ENCODE results near the gene DDAH1. TPM values are rescaled to one million over a fixed set of nuclear protein-coding genes. Genes with fewer than 3 reads are reported as not detected.

The DDAH1 gene
- total RNA-seq, 1 donor from 2014 or later: 45.7 TPM

DNA sequence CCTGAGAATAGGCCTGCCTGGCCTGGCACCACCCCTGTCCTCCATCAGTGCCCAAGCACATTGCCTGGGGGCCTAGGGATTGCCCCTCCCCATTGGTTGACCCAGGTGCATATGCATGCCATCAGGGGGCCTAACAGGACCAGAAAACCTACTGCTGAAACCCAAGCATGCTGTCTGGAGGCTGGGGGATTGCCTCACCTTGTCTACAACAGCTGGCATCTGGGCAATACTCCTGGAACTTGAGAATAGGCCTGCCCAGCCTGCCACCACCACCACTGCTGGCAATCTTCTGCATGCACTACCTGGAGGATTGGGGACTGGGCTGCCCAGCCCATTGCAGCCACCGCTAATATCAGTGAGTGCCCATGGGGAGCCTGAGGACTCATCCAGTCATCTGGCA, 132.4 kb downstream of the DDAH1 start:
- DNase-seq (ENCODE audit: low read depth, low spot score): no peak

GRCh38 chr1:85330711-85331290, 134.2 kb downstream of the DDAH1 start:
- DNase-seq (ENCODE audit: low read depth, low spot score): peak; percentile 97

- DNase-seq (ENCODE audit: low read depth, low spot score): no peak
Observed at GRCh38 chr1:85330214-85330631, 134.7 kb downstream of the DDAH1 start.

DNA sequence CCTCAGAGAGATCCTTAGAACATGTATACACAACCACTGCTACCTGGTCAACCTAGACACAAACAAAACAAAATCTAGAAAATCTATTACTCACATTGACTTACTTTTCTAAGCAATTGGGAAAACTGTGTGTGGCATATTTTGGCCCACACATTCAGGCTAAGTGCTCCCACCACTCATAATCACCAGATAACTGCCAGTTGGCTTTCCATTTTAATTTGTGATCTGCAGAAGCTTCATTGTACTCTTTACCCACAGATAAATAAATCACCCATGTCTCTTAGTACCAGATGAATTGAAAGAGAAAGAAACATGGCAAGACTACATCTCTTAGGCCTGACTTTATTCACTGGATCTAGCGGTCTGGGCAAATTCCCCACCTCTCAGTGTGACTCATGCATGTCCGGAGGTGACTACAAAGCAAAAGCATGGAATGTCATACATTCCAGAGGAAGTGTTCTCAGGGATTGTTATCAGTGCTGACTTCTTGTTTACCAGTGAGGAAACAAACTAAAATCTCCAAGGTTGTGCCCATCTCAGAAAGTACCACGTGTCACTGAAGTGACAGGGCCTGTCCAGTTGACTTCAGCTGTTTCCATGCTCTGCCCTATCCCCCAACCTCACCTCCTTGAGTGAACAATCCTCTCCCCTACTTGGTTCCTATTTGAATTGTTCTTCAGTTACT, 136.1 kb downstream of the DDAH1 start:
- DNase-seq (ENCODE audit: low read depth, low spot score): peak; percentile 100

DNA sequence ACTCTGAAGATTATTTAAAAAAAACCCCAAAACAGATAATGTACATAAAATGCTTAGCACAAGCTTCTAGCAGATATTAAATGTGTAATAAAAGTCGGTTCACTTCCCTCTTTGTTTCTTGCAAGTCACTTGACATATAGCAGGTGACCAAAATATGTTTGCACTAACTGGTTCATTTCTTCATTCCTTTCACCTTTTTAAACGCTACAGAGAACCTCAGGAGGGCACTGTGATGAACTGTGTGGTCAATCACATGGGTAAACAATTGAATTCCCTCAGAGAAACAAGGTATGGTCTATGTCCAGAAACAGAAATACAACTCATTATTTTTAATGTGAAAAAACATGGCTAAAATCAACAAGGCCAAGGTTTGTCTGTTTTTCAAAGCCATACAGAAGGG, 137.2 kb downstream of the DDAH1 start:
- no peak for DNase-seq (ENCODE audit: low read depth, low spot score)

DNA sequence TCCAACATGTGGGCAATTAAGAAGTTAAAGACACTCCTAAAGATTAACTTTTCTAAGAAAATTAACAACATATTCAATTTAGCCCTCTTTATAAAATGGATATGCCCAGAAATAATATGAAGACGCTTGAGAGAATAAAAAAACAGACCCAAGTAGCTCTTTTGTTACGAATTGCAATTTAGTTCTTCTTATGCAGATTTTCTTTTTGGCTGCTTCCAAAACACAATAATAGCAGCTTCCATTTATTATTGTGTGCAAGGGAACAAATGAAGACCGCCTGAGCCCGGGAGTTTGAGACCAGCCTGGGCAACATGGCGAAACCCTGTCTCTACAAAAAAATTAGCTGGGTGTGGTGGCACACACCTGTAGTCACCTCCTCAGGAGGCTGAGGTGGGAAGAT, 138.1 kb downstream of the DDAH1 start:
- no peak for DNase-seq (ENCODE audit: low read depth, low spot score)

DNA sequence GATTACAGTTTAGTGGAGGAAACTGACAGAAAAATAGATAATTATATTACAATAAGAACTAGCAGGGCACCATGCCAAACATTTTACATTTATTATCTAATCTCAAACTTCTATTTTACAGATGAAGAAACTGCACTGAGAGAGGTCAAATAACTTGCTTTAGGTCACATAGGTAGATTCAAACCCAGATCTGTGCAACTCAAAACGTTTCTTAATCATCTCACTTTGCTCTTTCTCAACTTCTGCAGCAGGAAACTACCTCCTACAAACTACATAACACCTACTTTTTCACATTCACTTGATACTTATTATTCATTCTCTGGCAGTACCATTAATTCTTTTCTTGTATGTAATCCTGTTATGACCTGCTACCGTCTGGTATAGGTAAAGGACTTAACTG, 138.6 kb downstream of the DDAH1 start:
- DNase-seq (ENCODE audit: low read depth, low spot score): no peak

DNA sequence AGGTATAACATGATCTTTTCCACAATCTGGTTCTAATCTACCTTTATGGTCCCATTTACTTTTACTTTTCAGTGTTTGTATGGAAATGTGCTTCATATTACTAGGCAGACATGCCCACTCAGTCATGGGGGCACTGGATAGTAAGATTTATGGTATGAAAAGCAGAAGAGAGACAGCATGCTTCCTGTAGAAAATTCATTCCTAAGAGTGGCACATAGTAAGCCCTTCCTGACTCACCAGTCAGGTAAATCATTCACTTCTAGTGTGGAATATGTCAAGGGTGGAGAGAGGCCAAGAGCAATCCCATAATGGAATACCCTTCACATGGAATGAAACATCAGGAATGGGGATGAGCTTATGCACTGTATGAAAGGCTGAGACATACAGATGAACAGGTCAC, 139.0 kb downstream of the DDAH1 start:
- no peak for DNase-seq (ENCODE audit: low read depth, low spot score)

DNA sequence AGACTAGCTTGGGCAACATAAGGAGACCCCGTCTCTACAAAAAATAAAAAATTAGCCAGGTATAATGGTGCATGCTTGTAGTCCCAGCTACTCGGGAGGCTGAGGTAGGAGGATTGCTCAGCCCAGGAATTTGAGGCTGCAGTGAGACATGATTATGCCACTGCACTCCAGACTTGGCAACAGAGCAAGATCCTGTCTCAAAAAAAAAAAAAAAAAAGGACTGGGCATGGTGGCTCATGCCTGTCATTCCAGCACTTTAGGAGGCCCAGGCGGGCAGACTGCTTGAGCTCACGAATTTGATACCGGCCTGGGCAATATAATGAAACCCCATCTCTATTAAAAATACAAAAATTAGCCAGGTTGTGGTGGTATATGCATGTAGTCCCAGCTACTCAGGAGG, 141.2 kb downstream of the DDAH1 start:
- no peak for DNase-seq (ENCODE audit: low read depth, low spot score)

DNA sequence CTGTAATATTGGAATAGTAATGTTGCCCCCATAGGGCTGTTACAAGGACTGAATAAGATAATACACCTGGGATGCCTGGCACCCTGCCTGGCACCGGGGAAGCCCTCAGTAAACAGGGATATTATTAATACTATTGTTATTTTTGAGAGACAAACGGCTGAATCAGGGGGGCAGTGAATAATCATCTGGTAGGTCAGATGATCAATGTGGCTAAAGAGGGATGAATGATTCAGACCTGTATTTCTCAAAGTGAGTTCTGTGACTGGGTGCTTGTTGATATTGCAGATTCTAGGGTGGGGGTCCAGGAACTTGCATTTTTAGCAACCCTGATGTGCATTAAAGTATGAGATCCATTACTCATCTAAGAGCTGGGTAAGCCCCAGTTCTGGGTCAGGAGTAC, 142.3 kb downstream of the DDAH1 start:
- no peak for DNase-seq (ENCODE audit: low read depth, low spot score)

GRCh38 chr1:85321237-85321964, 143.6 kb downstream of the DDAH1 start:
- DNase-seq (ENCODE audit: low read depth, low spot score): no peak

GRCh38 chr1:85320371-85321131, 144.4 kb downstream of the DDAH1 start:
- DNase-seq (ENCODE audit: low read depth, low spot score): no peak

DNA sequence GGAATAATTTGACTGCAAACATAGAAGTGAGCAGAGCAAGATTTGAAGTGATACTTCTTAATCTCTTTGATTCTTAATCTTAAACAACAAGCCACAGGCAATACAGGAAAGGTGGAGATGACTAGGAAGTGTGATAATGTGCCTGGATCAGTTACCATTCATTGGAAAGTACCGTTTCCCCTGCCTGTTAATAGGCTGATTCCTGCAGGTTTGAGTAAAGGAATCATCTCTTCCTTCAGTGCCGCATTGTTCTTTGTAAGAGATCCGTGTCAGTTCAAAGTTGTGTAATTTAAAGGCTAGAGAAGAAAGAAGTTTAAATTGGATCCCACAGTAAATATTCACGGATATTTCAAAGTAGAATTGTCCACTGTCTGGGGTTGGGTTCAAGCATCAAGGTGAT, 145.0 kb downstream of the DDAH1 start:
- peak; percentile 87 for DNase-seq (ENCODE audit: low read depth, low spot score)

- DNase-seq (ENCODE audit: low read depth, low spot score): no peak
Observed at GRCh38 chr1:85319491-85319890, 145.5 kb downstream of the DDAH1 start.

GRCh38 chr1:85318217-85318616, 146.7 kb downstream of the DDAH1 start:
- DNase-seq (ENCODE audit: low read depth, low spot score): no peak

DNA sequence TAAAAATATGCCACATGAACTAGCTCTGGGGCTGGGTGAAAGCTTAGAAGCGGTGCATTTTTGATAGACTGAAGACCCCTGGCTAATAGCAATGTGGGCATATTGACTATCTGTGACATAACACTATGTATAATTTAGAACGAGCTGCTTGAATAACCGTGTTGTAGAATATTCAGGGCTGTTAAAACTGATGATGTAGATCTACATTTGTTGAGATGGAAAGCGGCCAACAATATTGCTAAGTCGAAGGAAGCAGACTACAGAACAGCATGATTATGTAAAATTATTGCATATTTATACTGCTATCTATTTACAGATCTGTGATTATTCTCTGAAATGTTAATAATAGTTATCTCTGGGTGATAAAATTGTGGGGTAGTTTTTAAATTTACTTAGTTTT, 147.4 kb downstream of the DDAH1 start:
- no peak for DNase-seq (ENCODE audit: low read depth, low spot score)

DNA sequence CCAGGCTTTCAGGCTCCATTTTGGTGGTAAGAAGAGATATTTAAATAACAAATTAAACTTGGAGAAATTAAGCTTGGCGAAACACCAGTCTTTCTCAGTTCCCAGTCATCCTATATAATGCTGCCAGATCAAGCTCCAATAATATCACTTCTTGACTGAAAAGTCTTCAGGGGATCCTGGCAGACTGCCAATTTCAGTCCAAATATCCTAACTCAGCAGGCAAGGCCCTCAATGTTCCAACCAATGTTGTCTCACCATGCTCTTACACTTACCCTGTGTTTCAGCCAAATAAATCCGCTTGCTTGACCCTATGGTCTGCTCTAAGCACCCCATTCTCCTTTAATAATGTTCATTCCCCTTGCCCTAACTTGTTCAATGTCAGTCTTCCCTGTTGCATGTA, 148.6 kb downstream of the DDAH1 start:
- no peak for DNase-seq (ENCODE audit: low read depth, low spot score)

DNA sequence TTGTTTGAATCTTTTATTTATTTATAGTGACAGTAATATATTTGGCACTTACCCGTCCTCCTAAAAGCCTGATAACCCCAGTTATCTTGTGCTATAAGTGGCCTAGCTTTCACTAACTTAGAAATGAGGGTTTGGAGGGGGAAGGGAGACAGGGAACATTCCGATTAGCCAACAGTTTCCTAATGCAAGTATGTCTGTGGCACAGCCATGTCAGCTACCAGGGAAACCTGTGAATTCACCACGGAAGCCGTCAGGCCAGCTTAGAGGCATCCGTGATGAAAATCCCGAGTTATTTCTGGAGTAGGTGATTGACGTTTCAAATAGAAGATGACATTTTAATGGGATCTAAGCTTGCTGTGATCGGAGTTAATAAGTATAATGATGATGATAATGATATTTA, 149.2 kb downstream of the DDAH1 start:
- no peak for DNase-seq (ENCODE audit: low read depth, low spot score)

GRCh38 chr1:85314726-85315125, 150.2 kb downstream of the DDAH1 start:
- no peak for DNase-seq (ENCODE audit: low read depth, low spot score)

DNA sequence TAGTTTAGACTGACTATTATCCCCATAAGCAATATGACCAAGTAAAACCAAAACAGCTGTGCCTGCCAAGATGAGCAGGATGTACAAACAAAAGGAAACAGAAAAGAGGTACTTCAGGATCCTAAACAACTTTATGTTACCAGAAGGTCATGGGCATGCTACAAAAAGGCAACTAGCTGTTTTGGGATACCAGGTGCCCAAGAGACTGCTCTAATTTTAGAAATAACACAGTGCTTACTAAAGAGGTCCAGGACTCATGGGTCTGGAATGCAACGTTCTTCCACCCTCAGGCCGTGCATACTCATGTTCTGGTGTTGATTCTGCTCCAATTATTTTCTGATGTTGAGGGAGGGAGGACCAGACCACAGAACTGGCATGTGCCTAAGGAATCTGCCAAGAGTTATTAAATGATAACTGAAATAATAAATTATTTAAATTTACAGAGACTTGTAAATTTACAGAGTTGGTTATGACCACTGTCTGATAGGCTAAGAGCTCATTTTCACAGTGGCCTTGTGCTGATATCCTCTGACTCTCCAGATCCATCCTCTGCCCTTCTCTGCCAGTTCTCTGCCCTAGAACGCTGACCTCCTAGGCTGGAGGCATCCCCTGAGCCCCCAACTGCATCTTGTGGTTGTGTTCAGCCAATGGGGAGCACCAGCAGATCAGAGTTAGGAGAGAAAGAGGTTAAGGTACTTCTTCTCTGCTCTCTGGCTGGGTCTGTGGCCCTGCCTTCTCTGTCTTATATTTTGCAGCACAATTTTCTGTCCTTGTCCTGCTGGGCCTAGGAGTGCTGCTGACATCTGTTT, 150.9 kb downstream of the DDAH1 start:
- peak; percentile 90 for DNase-seq (ENCODE audit: low read depth, low spot score)

DNA sequence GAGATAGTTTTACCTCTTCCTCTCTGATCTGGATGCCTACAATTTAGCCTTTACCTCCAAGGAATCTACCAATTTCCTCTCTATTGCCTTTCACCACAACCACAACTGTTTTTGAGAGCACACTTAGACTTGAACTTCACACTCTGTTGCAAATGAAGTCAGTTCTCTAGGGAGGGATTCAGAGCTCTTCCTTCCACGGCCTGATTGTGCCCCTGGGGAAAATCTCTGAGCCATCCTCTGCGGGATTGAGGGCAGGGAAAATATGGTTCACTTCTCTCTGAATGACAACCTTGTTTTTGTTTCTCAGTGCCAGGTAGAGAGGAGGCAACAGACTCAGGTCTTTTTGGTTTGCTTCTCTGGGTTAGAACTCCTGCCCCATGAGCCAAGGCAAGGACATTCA, 153.1 kb downstream of the DDAH1 start:
- DNase-seq (ENCODE audit: low read depth, low spot score): no peak
